KBM-7 (cell line): ENCODE measurements around the gene NISCH.

ENCODE experiments used
- DNase-seq: peaks from one replicate; pipeline ENCODE4 v3.0.0-alpha.2; 2015
- in situ Hi-C: fragments of 300-500 bp; cut with MboI; formaldehyde crosslinking; loops from 2 replicates; pipeline ENCODE4 v1.14.3; 2020; ENCODE audit warnings: low sequenced_read_pairs, low pct_unique_long_range_greater_than_20kb, mixed read lengths

NISCH gene

DNA sequence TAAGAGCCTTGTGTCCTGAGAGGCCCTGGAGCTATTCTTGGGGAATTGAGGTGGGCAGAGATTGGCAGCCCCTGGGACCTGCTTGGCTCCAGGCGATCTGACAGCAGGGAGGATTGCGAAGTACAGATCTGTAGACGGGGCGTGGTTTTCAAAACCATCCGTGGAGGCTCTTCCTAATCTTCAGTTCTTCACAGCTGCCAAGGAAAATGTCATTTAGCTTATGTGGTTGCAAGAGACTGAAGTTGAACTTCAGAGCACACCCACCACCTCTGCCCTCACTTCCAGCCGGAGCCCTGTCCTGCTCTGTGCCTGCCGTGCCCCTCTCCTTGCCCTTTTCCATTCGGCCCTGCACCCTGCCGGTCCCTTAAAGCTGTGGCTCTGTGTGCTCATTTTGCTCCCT lies 12.9 kb downstream of the NISCH start:
- in situ Hi-C loops = no loop called here
- no peak for DNase-seq

DNA sequence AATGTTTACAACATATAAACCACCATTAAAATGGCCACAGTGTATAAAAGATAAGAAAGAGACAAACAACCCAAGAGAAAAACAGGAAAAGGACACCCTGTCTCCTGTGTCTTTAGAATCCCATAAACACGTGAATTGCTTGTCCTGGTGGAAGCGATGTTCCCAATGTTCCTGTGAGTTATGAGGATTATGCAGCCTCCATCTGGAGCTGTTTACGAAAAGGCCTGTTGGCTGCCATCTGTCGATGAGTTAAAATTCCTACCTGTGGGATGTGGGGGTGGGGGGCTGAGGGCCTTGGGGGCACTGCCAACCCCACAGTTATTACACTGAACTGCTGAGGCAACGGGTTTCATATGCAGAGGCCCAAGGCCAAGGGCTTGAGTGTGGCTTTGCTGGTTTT lies 13.6 kb downstream of the NISCH start:
- DNase-seq = no peak
- in situ Hi-C loops = no loop called here

DNA sequence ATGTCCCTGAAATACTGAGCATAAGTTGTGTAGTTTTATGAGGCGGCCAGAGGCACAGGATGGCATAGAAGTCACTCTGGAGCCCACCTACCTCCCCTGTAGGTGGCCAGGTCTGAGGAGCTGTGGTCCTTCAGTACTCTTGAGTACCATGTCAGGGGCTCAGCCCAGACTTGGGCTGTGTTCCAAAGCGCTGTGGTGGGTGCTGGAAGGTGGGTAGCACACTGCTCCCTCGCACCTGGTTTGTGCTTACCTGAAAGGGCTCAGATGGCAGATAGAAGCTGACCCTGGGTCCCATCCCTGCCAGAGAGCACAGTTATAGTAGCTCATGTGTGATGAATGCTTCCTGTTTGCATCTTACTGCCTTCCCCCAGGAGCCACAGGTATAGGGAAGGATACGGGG lies 15.5 kb downstream of the NISCH start:
- no peak for DNase-seq
- in situ Hi-C loops = no loop called here

DNA sequence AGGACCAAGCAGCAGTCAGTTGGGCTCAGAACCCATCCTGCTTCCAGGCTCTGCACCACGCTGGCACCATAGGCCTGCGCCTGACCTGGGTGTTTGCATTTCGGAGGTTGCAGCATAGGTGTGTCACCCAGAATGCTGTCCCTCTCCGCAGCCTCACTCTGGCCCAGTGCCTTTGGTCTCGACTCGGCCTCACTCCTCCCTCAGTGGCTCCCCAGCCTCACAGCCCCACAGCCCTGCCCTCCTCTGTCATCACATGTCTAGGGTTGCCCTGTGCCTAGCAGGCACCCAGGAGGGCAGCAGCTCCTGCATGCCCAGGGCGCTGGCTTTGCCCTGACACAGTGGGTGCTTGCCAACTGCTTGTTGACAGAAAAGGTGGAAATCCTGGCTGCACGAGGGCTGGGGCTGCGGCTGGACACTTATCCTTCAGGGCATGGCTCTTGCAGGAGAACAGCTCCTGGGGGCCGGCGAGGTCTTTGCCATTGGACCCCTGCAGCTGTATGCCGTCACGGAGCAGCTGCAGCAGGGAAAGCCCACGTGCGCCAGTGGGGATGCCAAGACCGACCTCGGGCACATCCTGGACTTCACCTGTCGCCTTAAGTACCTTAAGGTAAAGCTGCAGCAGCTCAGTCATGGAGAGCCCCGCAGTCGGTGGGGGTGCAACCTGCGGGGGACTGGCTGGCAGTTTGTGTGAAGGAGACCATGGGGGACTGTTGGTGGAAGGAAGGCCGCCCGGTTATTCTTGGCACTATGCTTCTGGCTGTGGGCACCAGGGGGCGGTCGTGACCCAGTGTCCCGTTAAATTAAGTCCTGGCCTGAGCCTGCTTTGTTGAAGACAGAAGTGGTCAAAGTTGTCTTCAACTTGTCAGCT lies 16.2 kb downstream of the NISCH start:
- peak; percentile 77 for DNase-seq
- in situ Hi-C loops = no loop called here

DNA sequence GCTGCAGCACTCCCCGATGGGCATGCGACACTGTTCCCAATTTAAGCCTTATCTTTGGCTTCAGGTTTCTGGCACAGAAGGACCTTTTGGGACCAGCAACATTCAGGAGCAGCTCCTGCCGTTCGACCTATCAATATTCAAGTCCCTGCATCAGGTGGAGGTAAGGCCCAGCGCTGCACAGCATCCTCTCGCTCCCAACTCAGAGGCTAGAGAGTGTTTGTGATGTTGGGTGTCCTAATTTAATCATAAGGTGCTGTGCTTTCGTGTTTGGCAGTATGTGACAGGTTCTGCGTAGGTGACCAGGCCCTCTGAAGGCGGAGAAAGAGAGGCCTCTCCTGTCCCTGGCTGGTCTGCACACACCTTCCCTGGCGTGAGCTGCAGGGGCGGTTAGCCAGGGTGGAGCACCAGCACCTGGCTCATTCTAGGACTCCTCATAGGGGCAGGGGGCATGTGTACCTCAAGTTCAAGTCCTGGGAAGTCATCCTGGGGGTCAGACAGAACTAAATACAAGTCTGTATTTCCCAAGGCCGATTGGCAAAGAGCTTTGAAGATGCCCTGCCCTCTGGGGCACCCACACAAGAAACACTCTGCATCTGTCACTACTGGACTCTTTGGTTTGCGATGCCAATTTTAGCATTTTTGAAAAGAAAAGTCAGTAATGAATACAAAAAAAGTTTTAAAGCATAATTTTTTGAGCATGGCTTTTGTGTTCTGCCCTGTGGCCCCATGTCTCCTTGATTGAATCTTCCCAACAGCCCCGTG lies 17.0 kb downstream of the NISCH start:
- DNase-seq = no peak
- in situ Hi-C loops = no loop called here

DNA sequence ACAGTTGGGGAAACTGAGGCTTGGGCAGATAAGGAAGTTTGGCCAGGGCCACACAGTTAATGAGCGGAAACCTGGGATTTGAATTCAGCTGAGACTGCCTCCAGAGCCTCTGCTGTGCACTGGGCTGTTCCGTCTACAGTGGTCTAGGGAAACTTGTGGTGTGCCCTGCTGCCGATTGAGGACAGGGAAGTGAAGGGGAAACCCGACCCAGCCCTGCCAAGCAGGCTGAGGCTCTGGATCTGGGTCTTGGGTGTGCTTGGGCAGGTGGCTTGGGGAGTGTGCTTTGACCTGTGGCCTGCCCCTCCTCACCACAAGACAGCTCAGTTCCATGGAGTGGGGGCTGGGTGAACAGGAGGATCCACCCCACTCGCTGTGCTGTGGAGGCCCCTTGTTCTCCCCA lies 17.6 kb downstream of the NISCH start:
- in situ Hi-C loops = no loop called here
- no peak for DNase-seq

DNA sequence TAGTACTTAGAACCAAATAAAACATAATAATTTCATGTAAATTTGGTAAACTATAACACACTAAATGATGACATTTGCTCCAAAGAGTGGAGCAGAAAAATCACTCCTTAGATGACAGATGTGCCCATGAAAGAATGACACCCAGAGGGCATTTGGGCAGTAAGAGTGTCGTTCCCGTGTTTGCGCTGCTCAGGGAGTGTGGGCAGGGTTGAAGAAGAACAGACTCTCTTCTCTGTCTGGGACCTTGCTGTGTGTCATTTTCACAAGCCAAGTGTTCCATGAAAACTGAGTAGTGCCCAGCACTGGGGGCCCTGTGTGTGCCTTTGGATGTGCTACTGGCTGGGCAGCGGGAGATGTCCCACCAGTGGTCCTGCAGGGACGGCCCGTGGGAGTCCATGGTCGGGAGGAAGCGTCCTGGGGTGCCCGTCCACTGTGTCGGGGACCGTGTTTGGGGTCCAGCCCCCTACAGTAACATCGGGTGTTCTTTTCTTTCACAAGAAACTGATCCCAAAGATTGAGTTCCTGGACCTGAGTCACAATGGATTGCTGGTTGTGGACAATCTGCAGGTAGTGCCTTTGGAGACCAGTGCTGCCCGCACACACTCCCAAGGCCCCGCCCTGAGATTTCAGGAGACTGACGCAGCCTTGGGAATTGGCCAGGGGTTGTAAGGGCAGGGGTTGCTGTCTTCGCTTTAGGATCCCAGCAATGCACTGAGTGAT lies 21.8 kb downstream of the NISCH start:
- in situ Hi-C loops = no loop called here
- no peak for DNase-seq

DNA sequence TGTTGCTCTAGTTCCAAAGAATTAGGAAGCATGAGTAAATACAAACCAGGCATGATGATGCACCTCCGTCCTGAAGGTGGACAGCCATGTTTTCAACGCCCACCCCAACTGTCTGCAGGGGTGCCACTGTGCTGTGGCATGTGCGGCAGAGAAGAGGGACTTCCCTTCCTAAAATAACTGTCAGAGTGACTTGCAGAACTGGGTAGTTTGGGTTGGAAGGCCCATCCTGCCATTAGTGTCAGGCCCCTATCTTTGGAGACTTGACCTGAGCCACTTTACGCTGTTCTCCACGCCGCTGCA lies 22.3 kb downstream of the NISCH start:
- in situ Hi-C loops = no loop called here
- DNase-seq = no peak

DNA sequence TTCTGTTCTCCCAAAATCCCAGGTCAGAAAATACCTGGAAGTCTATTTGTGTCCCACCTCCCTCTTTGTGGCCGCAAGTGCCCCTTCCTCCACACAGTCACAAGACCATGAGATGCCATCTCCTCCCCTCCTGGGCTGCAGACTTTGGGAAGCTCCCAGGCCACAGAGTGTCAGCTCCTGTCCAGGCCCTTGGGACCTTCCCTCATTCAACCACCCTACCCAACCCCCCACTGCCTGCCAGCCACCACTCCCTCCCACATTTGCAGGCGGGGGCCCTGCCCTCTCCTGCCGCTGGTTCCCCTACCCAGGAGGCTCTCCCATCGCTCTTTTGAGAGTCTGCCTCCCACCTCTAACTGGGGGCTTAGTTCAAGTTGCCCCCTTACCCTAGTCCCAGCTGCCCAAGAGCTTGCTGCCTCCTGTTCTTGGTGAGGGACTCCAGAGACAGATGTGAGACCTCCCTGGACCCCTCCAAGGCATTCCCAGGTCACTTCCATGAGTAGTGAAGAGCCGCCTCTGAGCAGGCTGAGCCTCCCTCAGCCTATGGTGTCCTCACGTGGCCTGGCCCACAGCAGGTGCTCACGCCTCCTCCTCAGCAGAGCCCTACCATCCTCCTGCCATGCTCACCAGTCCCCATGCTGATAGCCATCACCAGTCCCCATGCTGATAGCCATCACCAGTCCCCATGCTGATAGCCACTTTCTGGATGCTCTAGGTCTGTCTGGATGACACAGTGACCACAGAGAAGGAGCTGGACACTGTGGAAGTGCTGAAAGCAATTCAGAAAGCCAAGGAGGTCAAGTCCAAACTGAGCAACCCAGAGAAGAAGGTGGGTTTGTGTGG lies 23.9 kb downstream of the NISCH start:
- in situ Hi-C loops = no loop called here
- no peak for DNase-seq

DNA sequence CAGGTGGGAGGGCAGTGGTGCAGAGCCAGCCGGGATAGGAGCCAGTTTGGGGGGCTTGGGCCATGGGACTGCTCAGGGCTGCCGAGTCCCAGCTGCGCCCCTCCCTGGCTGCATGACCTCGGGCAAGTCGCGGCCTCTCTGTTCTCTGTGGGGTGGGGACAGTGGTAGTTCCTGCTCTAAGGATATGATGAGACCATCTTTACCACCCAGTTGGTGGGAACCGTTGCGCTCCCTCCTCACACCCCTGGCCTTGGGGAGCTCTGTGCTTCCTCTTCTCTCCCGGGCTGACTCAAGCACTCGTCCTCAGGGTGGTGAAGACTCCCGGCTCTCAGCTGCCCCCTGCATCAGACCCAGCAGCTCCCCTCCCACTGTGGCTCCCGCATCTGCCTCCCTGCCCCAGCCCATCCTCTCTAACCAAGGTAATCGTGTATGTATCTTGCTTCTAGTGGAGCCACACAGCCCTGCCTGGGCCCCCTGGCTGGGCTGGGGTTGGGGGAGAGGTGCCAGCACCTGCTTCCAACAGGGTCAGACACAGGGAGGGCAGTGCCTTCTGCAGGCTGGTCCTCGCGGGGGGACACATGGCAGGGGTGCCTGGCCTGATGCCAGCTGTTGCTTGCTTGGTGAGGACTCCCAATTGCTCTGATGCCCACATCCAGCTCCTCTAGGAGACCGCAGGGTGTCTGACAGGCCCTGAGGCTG lies 24.6 kb downstream of the NISCH start:
- in situ Hi-C loops = no loop called here

DNA sequence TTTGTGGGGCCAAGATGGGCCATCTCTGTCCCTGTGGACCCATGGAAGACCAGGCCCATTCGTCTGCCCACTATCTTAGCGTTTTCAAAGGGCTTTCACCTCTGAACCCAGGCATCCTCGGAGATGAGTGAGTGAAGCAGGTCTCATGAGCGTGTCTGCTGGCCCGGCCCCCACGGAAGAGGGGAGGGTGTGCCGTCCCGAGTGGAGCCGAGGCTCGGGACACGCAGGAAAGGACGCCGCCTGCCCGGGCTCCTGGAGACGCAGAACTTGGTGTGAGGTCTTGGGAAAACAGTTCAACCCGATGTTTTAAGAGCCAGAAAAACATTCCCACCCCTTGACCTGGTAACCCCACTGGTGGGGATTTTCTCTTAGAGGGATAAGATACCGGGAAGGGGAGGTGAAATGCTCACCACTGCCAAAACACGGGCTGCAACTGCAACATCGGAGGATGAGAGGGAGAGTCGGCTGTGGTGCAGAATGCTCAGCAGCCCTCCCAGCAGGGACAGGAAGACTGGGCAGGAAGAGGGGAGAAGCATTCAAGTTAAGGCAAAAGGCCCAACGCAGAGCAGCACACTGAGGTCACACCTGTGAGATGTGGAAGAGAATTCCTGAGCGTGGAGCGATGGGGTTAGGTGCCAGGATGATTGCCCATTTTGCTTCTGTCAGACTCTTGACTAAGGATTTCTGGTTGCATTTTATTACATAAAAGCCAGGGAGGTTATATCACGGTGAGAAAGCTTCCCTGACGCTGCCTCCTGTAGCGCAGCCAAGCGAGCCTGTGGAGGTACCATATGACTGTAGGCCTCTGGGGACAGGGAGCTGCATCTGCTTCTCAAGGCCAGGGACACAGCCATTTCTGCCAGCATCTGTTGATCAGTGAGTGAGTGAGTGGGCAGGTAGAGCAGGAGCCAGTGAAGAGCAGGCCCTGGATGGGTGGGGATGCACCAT lies 25.6 kb downstream of the NISCH start:
- no peak for DNase-seq
- in situ Hi-C loops = no loop called here

More for the DNA sequence above, 24.6 kb downstream of the NISCH start:
- no peak for DNase-seq

DNA sequence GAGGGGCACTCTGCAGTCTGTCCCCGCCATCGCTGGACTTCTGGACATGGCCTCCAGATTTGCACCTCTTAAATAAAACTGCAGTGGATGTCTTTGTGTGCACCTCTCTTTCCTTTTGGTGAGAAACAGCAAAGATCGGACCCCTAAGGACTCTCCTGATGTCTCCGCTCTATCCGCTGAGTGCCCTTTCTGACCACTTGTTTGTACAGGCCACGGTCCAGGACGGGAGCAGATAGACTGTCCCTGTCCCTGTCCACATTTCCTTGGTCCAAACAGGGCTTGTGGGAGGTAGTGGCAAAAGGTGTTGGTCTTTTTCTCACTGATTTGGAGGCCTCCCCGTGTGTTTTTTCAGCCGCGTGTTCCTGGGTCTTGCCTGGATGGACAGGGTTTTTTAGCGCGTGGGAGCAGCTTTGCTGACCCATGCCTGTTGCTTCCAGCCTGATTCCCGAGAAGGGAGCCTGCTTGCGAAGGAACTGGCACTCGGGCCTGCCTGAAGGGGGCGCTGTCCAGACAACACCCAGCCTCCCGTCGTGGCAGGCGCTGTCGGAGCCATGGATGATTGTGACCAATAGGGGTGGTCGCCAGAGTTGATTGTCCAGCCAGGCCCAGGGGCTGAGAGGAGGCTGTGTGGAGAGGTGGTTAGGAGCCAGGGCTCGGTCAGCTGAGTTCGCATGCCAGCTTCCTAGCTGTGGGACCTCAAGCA lies 26.6 kb downstream of the NISCH start:
- in situ Hi-C loops = no loop called here
- no peak for DNase-seq

DNA sequence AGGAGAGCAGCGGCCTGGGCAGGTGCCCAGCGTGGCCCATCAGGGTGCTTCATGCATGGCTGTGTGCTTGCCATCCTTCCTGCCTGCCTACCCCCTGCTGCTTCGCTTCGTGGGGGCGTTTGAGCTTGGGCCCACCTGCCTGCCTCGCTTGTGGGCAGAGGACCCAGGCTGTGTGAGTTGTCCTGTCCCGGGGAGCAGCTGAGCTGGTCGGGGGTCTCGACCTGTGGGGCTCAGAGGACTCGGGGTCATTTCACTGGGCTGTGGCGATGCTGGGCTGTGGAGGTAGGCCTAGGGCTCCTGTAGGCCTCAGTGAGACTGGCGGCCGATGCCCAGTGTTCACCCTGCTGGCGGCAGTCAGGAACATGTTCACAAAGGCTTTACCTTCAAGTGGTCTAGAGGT lies 27.7 kb downstream of the NISCH start:
- in situ Hi-C loops = no loop called here
- no peak for DNase-seq

DNA sequence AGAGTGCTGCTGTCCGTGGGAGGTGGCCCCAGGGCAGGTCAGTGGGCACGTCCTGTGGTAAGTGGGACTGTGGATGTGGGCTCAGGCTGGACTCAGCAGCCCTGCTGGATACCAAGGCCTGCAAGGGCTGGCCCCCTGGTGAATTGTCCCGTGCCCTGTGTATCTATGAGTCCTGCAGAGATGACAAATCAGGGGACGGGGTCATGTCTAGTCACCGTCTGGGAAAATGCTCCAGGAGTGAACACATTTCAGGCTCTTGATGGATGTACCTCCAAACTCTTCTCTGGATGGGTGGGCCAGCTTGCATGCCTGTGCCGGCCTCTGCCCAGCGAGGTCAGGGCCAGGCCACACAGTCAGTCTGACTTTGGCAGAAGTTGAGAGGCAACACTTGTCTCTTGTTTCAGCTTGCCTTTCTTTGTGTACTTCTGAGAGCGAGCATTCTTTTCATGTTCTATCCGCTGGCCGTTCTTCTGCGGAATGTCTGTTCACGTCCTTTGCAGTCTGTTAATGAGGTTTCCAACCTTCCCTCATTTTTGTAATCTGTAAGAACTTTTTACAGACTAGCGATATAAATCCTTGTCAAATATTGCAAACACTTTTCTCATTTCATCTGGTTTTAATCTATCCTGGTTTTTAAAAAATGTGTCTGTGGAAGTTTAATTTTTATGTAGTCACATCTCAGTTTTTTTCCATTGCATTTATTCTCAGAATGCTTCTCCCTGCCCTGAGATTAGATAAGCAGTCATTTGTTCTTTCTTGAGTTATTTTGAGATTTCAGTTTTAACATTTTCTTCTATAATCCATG lies 28.4 kb downstream of the NISCH start:
- DNase-seq = no peak
- in situ Hi-C loops = no loop called here

DNA sequence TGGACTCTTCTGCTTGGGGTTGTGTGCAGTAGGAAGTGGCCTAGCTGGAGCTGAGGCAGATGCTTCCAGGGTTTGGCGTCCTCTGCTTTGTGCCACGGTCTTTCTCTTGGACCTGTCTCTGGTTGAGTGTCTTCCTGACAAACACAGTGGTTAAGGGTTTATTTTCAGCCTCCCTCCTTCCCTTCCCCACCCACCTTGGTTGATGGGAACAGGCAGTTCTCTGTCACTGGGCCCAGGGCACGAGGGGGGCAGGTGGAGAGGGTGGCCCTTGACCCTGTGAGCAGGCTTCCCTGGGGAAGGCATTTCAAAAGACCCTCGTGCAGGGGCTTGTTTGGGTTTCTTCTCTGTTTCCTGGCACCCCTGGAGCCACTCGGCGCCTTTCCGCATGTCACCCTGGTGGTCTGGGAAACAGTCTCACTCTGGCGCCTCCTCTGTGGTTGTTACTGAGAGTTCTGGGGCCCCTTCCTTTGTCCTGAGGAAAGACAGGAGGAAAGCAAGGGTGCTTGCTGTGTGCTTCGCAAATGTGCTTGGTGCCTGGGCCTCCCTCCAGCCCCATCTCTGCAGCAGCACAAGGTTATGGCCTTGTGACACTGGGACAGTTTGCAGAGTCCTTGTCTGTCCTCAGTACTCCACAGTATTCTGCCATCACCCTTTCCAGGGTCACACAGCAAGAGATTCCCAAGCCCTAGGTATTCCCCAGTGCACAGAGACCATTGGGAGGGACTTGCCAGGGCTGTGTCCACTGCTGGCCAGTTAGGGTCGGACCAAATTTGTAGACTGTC lies 29.5 kb downstream of the NISCH start:
- no peak for DNase-seq
- in situ Hi-C loops = no loop called here
